Measurements from ENCODE around the gene MYOG.

DNA sequence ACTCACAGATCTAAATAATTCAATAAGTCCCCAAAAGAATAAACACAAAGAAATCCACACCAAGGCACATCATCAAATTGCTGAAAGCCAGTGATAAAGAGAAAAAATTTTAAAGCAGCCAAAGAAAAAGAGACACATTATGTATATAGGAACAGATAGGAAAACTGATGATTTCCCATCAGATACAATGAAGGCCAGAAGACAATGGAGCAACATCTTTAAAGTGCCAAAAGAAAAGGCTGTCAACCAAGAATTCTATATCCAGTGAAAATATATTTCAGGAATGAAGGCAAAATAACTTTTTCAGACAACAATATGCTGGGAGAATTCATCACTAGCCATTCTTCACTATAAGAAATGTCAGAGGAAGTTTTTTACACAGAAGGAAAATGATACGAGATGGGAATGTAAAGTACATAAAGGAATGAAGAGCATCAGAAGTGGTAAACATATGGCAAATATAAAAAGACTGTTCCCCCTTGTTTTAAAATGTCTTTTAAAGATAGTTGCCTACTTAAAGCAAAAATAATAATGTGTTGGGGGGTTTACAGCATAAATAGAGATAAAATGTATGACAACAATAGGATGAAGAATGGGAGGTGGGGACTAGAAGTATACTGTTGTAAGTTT lies 9.4 kb upstream of the MYOG start:
- no peak for TF ChIP-seq CTCF (IDR thresholded peaks at IDR 0.05)
- no peak for TF ChIP-seq POLR2AphosphoS5 (IDR thresholded peaks at IDR 0.05; ENCODE audit: insufficient read depth in 1 of 2, low read depth in 1 of 2)
